LNCaP clone FGC (cell line): ENCODE results near the gene PLPP1.

Source experiments
- DNase-seq: peaks from one replicate; pipeline ENCODE4 v3.0.0-alpha.2; 2011; ENCODE audit warnings: low read depth
- H3K4me3 ChIP-seq: 2 replicates; pipeline ENCODE4 v1.5.1; 2011; ENCODE audit warnings: mild to moderate bottlenecking, low read depth, low read length, control low read depth
- CTCF ChIP-seq: IDR thresholded peaks from 2 replicates; pipeline ENCODE4 v1.5.1; 2012; ENCODE audit warnings: mild to moderate bottlenecking; ENCODE audit not compliant: control insufficient read depth, insufficient read depth; ENCODE audit errors: extremely low read depth

The PLPP1 gene

GRCh38 chr5:55432549-55432948, 102.2 kb downstream of the PLPP1 start:
- no peak for TF ChIP-seq CTCF
- no peak for DNase-seq
- no peak overlapping the region for H3K4me3 ChIP-seq

GRCh38 chr5:55429613-55430253, 105.0 kb downstream of the PLPP1 start:
- no peak for DNase-seq
- no peak overlapping the region for H3K4me3 ChIP-seq
- TF ChIP-seq CTCF, result no peak

GRCh38 chr5:55429221-55429612, 105.5 kb downstream of the PLPP1 start:
- DNase-seq, result no peak
- no peak overlapping the region for H3K4me3 ChIP-seq
- no peak for TF ChIP-seq CTCF

GRCh38 chr5:55427157-55427556, 107.6 kb downstream of the PLPP1 start:
- no peak for TF ChIP-seq CTCF
- peak; percentile 70 for DNase-seq
- no peak overlapping the region for H3K4me3 ChIP-seq

- no peak for DNase-seq
- no peak overlapping the region for H3K4me3 ChIP-seq
- no peak for TF ChIP-seq CTCF
Observed at GRCh38 chr5:55426455-55426854, 108.3 kb downstream of the PLPP1 start.

GRCh38 chr5:55421074-55421529, 113.7 kb downstream of the PLPP1 start:
- no peak overlapping the region for H3K4me3 ChIP-seq
- TF ChIP-seq CTCF, result no peak
- DNase-seq, result no peak

- H3K4me3 ChIP-seq, result no peak overlapping the region
- no peak for TF ChIP-seq CTCF
- DNase-seq, result no peak
Observed at GRCh38 chr5:55418994-55419968, 115.5 kb downstream of the PLPP1 start.
